Naive thymus-derived CD4-positive, alpha-beta T cell (primary cell): Measurements from ENCODE around the gene GGN. TPM values are rescaled to one million over a fixed set of nuclear protein-coding genes. Genes with fewer than 3 reads are reported as not detected.
"Not testable (repeated sequence)": the region's sequence is repeated elsewhere in the genome, so short reads cannot be mapped to it uniquely, and the experiment has no call there.

ENCODE experiments used
- ATAC-seq: fragments of 150-1000 bp; cut with Tn5 transposase; 2 replicates; pipeline ENCODE4 v1.10.0; 2021; ENCODE audit warnings: mild to moderate bottlenecking, moderate library complexity
- CTCF ChIA-PET: fragments of 350-600 bp; sonication (Branson Sonifier 250); formaldehyde crosslinking; loops from one replicate; lab custom pipeline; 2021; ENCODE audit warnings: antibody characterized with exemption; lab: Charles Lee
- POLR2A ChIA-PET: fragments of 350-600 bp; sonication (Branson Sonifier 250); formaldehyde crosslinking; loops from one replicate; lab custom pipeline; 2021; ENCODE audit warnings: antibody characterized with exemption, inconsistent platforms; lab: Charles Lee
- DNase-seq, 9 donors: peaks; one replicate each; pipeline versions ENCODE4 v3.0.0 to v3.0.0-alpha.2; 2020 to 2022; ENCODE audit warnings: mixed read lengths in 1 of 9
- H3K27ac ChIP-seq: one replicate; pipeline ENCODE4 v1.7.0; 2013; ENCODE audit warnings: mild to moderate bottlenecking, low read depth, low read length, moderate library complexity
- H3K27me3 ChIP-seq, 2 donors: one replicate each; pipeline ENCODE4 v1.7.0; 2013; ENCODE audit warnings: low read length in 2 of 2, mild to moderate bottlenecking in 2 of 2, moderate library complexity in 2 of 2; ENCODE audit not compliant: control insufficient read depth in 2 of 2, insufficient read depth in 2 of 2
- H3K36me3 ChIP-seq, 3 experiments: 1 replicate in 2 of 3; 2 replicates in 1 of 3; pipeline ENCODE4 v1.7.0; 2013; ENCODE audit warnings: low read length in 3 of 3, mild to moderate bottlenecking in 3 of 3, moderate library complexity in 1 of 3; ENCODE audit not compliant: insufficient read depth in 3 of 3, control insufficient read depth in 2 of 3
- H3K4me1 ChIP-seq, 2 donors: one replicate each; pipeline ENCODE4 v1.7.0; 2013; ENCODE audit warnings: low read length in 2 of 2, mild to moderate bottlenecking in 2 of 2, moderate library complexity in 1 of 2; ENCODE audit not compliant: control insufficient read depth in 2 of 2, insufficient read depth in 2 of 2
- H3K4me3 ChIP-seq: 2 replicates; pipeline ENCODE4 v1.7.0; 2013; ENCODE audit warnings: mild to moderate bottlenecking, low read length
- H3K9me3 ChIP-seq, 3 experiments: 1 replicate in 2 of 3; 2 replicates in 1 of 3; pipeline ENCODE4 v1.7.0; 2013; ENCODE audit warnings: low read length in 3 of 3; ENCODE audit not compliant: control insufficient read depth in 2 of 3
- H3K27ac Mint-ChIP-seq, 9 donors: one replicate each; pipeline ENCODE4 v1.8.0; 2020 to 2022; ENCODE audit warnings: mixed read lengths in 9 of 9, mild to moderate bottlenecking in 8 of 9, moderate library complexity in 5 of 9, inconsistent platforms in 2 of 9
- H3K27me3 Mint-ChIP-seq, 5 donors: one replicate each; pipeline ENCODE4 v1.8.0; 2021 to 2022; ENCODE audit warnings: mixed read lengths in 5 of 5, mild to moderate bottlenecking in 1 of 5
- H3K36me3 Mint-ChIP-seq, 5 donors: one replicate each; pipeline ENCODE4 v1.8.0; 2020 to 2022; ENCODE audit warnings: mixed read lengths in 5 of 5, mild to moderate bottlenecking in 3 of 5, inconsistent platforms in 1 of 5
- H3K4me1 Mint-ChIP-seq, 7 donors: one replicate each; pipeline ENCODE4 v1.8.0; 2020 to 2022; ENCODE audit warnings: mixed read lengths in 7 of 7, mild to moderate bottlenecking in 3 of 7, inconsistent platforms in 1 of 7
- H3K4me3 Mint-ChIP-seq, 10 donors: one replicate each; pipeline ENCODE4 v1.8.0; 2020 to 2022; ENCODE audit warnings: mild to moderate bottlenecking in 10 of 10, mixed read lengths in 10 of 10, moderate library complexity in 6 of 10, inconsistent platforms in 2 of 10
- H3K9me3 Mint-ChIP-seq, 11 donors: one replicate each; pipeline ENCODE4 v1.8.0; 2020 to 2022; ENCODE audit warnings: mixed read lengths in 11 of 11, mild to moderate bottlenecking in 4 of 11, inconsistent platforms in 1 of 11, moderate library complexity in 1 of 11
- intact Hi-C, 2 donors: fragments of 100-400 bp; cut with micrococcal nuclease; formaldehyde crosslinking; loops; one replicate each; pipeline ENCODE4 v1.15.1; 2023
- polyA plus RNA-seq, 2 donors: library from polyadenylated mRNA; unstranded; fragments of 300-500 nt; fragmentation: Illumina TruSeq; gene quantifications; one replicate each; pipeline ENCODE4 v1.2.3, GENCODE V29; 2021
- total RNA-seq, 6 experiments: library from RNA in 5 of 6; stranded (reverse) in 5 of 6; gene quantifications; 1 replicate in 5 of 6; 2 replicates in 1 of 6; pipeline ENCODE4 v1.2.3 and lab custom pipeline; 2021 to 2026

The GGN gene
- total and polyA plus RNA-seq, 7 experiments from 2014 or later, result 0.29 to 0.60 (median 0.39) TPM; not detected in 4

DNA sequence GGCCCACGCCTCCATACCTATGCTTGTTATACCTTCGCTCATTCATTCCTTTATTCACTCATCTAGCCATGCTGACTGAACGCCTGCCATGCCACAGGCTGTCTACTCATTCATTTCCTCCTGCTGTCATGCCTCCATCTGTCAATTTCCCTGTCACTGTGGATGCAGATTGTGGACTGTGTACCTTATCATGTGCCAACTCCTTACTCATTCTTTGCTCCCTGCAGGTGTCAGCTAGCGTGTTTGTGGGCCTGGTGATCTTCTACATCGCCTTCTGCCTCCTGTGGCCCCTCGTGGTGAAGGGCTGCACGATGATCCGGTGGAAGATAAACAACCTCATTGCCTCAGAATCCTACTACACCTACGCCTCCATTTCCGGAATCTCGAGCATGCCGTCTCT is 17.5 kb downstream of the GGN start:
- CTCF ChIA-PET, result no interaction called here
- Histone ChIP-seq H3K27me3 (peaks cover 0 to 4% of the 10 kb centered on the region in 2 donors), H3K4me1 (peaks cover under 1 to 3% of the 10 kb centered on the region in 2 donors), H3K4me3 (no peak overlapping the region), H3K9me3 (no peaks in the 10 kb centered on the region), H3K36me3 (peaks cover 0 to 4% (median 0%) of the 10 kb centered on the region in 3 experiments), H3K27ac (no peak overlapping the region)
- POLR2A ChIA-PET, result interaction anchor here (0.7 kb wide), 1 partner anchor 102 kb away, joined by 3 read pairs; no protein-coding TSS in a partner anchor
- intact Hi-C loops, result no loop called here
- peak overlapping the region in 1 of 9 donors; percentile 74 for H3K27ac Mint-ChIP-seq
- H3K27me3 Mint-ChIP-seq, result peaks cover 0 to 16% (median 5%) of the 10 kb centered on the region in 5 donors
- peaks cover 8 to 14% (median 13%) of the 10 kb centered on the region in 7 donors for H3K4me1 Mint-ChIP-seq
- H3K4me3 Mint-ChIP-seq, result no peak overlapping the region
- no peaks in the 10 kb centered on the region for H3K9me3 Mint-ChIP-seq
- DNase-seq, result no peak
- ATAC-seq, result no peak
- peaks cover 0 to 11% (median 6%) of the 10 kb centered on the region in 5 donors for H3K36me3 Mint-ChIP-seq

DNA sequence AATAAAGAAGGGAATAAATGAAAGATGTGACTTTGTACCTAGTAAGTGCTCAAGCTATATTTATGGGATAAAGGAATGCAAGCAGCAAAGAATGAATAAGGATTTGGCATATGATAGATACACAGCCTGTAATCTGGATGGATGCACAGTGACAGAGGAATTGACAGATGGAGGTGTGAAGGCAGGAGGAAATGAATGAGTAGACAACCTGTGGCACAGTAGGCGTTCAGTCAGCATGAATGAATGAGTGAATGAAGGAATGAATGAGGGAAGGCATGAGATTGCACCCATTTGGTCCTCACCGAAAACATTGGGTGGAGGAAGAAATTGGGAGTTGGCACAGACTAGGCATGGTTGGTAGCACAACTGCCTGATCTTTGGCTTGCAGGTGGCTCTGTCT is 18.2 kb downstream of the GGN start:
- DNase-seq (no peak), ATAC-seq (no peak)
- ChIA-PET POLR2A (no interaction called here), CTCF (no interaction called here)
- no peaks in the 10 kb centered on the region for H3K9me3 ChIP-seq
- H3K4me3 ChIP-seq, result no peak overlapping the region
- H3K36me3 Mint-ChIP-seq, result peaks cover 0 to 4% (median under 1%) of the 10 kb centered on the region in 5 donors
- no peaks in the 10 kb centered on the region for H3K9me3 Mint-ChIP-seq
- intact Hi-C loops, result no loop called here
- no peaks in the 10 kb centered on the region for H3K36me3 ChIP-seq
- no peaks in the 10 kb centered on the region for H3K4me1 ChIP-seq
- H3K4me3 Mint-ChIP-seq, result no peak overlapping the region
- H3K27me3 ChIP-seq, result peaks cover 0 to 4% of the 10 kb centered on the region in 2 donors
- peaks cover 1 to 7% (median 6%) of the 10 kb centered on the region in 7 donors for H3K4me1 Mint-ChIP-seq
- no peak overlapping the region for H3K27ac ChIP-seq
- peaks cover 0 to 16% (median 5%) of the 10 kb centered on the region in 5 donors for H3K27me3 Mint-ChIP-seq
- no peak overlapping the region for H3K27ac Mint-ChIP-seq

- ATAC-seq (no peak), DNase-seq (no peak)
- Mint-ChIP-seq H3K4me3 (peak overlapping the region in 1 of 10 donors; percentile 29), H3K36me3 (peaks cover 0 to 3% (median 0%) of the 10 kb centered on the region in 5 donors), H3K4me1 (peaks cover 0 to 9% (median 0%) of the 10 kb centered on the region in 7 donors), H3K27me3 (peaks cover 0 to 16% (median 5%) of the 10 kb centered on the region in 5 donors), H3K9me3 (no peaks in the 10 kb centered on the region), H3K27ac (peak overlapping the region in 1 of 9 donors; percentile 46)
- peaks cover 0 to 4% of the 10 kb centered on the region in 2 donors for H3K27me3 ChIP-seq
- ChIA-PET POLR2A (no interaction called here), CTCF (no interaction called here)
- no peak overlapping the region for H3K27ac ChIP-seq
- H3K9me3 ChIP-seq, result no peaks in the 10 kb centered on the region
- H3K4me3 ChIP-seq, result no peak overlapping the region
- H3K36me3 ChIP-seq, result no peaks in the 10 kb centered on the region
- intact Hi-C loops, result no loop called here
- peaks cover 0 to 6% of the 10 kb centered on the region in 2 donors for H3K4me1 ChIP-seq
Measured at GRCh38 chr19:38367041-38367440, 20.8 kb downstream of the GGN start.

GRCh38 chr19:38362946-38363688 is 24.7 kb downstream of the GGN start:
- peaks cover 0 to 35% (median 9%) of the 10 kb centered on the region in 5 donors for H3K27me3 Mint-ChIP-seq
- H3K27ac Mint-ChIP-seq, H3K9me3 ChIP-seq, H3K27me3 ChIP-seq, H3K36me3 ChIP-seq, H3K36me3 Mint-ChIP-seq, DNase-seq, ATAC-seq, H3K27ac ChIP-seq, H3K9me3 Mint-ChIP-seq, H3K4me1 ChIP-seq, POLR2A ChIA-PET: not testable (repeated sequence)
- CTCF ChIA-PET, result interaction anchor here (0.6 kb wide), 1 partner anchor 11 kb away, joined by 3 read pairs; the partner anchor contains the start of gene PSMD8
- intact Hi-C loops, result loop anchor here (1.0 kb wide), 4 partner anchors 11 to 47 kb away; partner anchors contain the start of genes PSMD8 (in 2 of the 2), GGN (in 1 of the 2) and SPRED3 (in 1 of the 2)
- H3K4me3 ChIP-seq, result peak overlapping the region; percentile 55
- H3K4me1 Mint-ChIP-seq, result peaks cover 0 to 21% (median 15%) of the 10 kb centered on the region in 7 donors
- H3K4me3 Mint-ChIP-seq, result peak overlapping the region in 8 of 10 donors; percentile 48 to 87 (median 68)

GRCh38 chr19:38362076-38362945 is 25.5 kb downstream of the GGN start:
- H3K27me3 Mint-ChIP-seq, result peaks cover 0 to 38% (median 8%) of the 10 kb centered on the region in 5 donors
- POLR2A ChIA-PET, result no interaction called here

DNA sequence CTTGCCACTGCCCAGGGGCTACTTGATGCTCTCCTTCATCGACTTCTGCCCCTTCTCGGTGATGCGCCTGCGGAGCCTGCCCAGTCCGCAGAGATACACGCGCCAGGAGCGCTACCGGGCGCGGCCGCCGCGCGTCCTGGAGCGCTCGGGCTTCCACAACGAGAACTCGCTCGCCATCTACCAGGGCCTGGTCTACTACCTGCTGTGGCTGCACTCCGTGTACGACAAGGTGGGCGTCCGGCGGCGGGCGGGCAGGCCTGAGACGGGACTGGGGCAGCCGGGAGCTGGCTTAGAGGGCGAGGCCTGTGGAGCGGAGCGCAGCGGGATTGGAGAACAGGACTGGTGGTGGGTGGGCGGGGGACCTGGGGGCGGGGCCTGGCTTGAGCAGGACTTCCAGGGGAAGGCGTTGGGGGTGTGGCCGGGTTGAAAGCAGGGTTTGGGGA is 26.2 kb downstream of the GGN start:
- Mint-ChIP-seq H3K27ac (no peak overlapping the region), H3K9me3 (no peaks in the 10 kb centered on the region), H3K27me3 (peaks cover 0 to 38% (median 6%) of the 10 kb centered on the region in 5 donors), H3K4me1 (peaks cover 0 to 21% (median 15%) of the 10 kb centered on the region in 7 donors), H3K4me3 (peak overlapping the region; percentile 62 to 94 (median 83)), H3K36me3 (no peaks in the 10 kb centered on the region)
- intact Hi-C loops, result loop anchor here (1.0 kb wide), 4 partner anchors 13 to 45 kb away; partner anchors contain the start of genes PSMD8 (in 2 of the 2), GGN (in 1 of the 2) and SPRED3 (in 1 of the 2)
- Histone ChIP-seq H3K9me3 (no peaks in the 10 kb centered on the region), H3K4me1 (peaks cover 0 to 6% of the 10 kb centered on the region in 2 donors), H3K4me3 (peak overlapping the region; percentile 55), H3K36me3 (no peaks in the 10 kb centered on the region), H3K27me3 (no peaks in the 10 kb centered on the region), H3K27ac (no peak overlapping the region)
- ChIA-PET CTCF (interaction anchor here (1.2 kb wide), 1 partner anchor 459 kb away, joined by 3 read pairs; no protein-coding TSS in a partner anchor), POLR2A (no interaction called here)
- DNase-seq (peak in 8 of 9 donors; percentile 17 to 80 (median 34)), ATAC-seq (peak; percentile 83)

More at GRCh38 chr19:38362076-38362945, 25.5 kb downstream of the GGN start:
- intact Hi-C loops, result loop anchor here (1.0 kb wide), 4 partner anchors 12 to 46 kb away; partner anchors contain the start of genes PSMD8 (in 2 of the 2), GGN (in 1 of the 2) and SPRED3 (in 1 of the 2)
- ATAC-seq, result peak; percentile 70
- Histone ChIP-seq H3K36me3 (no peaks in the 10 kb centered on the region), H3K9me3 (no peaks in the 10 kb centered on the region), H3K4me1 (peaks cover 0 to 6% of the 10 kb centered on the region in 2 donors), H3K27me3 (no peaks in the 10 kb centered on the region), H3K27ac (no peak overlapping the region), H3K4me3 (peak overlapping the region; percentile 55)
- CTCF ChIA-PET, result interaction anchor here (0.6 kb wide), 1 partner anchor 12 kb away, joined by 3 read pairs; the partner anchor contains the start of gene PSMD8
- peak overlapping the region; percentile 62 to 94 (median 83) for H3K4me3 Mint-ChIP-seq
- H3K4me1 Mint-ChIP-seq, result peaks cover 0 to 21% (median 15%) of the 10 kb centered on the region in 7 donors
- H3K9me3 Mint-ChIP-seq, result no peaks in the 10 kb centered on the region
- peak in 8 of 9 donors; percentile 20 to 87 (median 35) for DNase-seq
- H3K27ac Mint-ChIP-seq, result peak overlapping the region in 1 of 9 donors; percentile 83
- H3K36me3 Mint-ChIP-seq, result no peaks in the 10 kb centered on the region
